A673 (cell line): Measurements from ENCODE around the gene BTBD16.

Source experiments
- EZH2 ChIP-seq: fragments of 200-600 bp; sonication (generic); IDR thresholded peaks from 2 replicates; pipeline ENCODE4 v1.6.1; 2017; ENCODE audit warnings: borderline replicate concordance, low read depth, mild to moderate bottlenecking, mixed read lengths, antibody characterized with exemption, low read length; ENCODE audit not compliant: poor library complexity, severe bottlenecking
- TF ChIP-seq, protein P1 (sequence below): fragments of 300-800, 200-600 bp; sonication (generic); conservative IDR thresholded peaks from 2 replicates; pipeline ENCODE4 v1.5.1; 2017; ENCODE audit warnings: low read depth, mild to moderate bottlenecking, antibody characterized with exemption, low read length, moderate library complexity, mixed read lengths

GRCh38 chr10:122379537-122379936 is 108.4 kb downstream of the BTBD16 start:
- no peak for TF ChIP-seq EZH2
- TF ChIP-seq, protein P1, sequence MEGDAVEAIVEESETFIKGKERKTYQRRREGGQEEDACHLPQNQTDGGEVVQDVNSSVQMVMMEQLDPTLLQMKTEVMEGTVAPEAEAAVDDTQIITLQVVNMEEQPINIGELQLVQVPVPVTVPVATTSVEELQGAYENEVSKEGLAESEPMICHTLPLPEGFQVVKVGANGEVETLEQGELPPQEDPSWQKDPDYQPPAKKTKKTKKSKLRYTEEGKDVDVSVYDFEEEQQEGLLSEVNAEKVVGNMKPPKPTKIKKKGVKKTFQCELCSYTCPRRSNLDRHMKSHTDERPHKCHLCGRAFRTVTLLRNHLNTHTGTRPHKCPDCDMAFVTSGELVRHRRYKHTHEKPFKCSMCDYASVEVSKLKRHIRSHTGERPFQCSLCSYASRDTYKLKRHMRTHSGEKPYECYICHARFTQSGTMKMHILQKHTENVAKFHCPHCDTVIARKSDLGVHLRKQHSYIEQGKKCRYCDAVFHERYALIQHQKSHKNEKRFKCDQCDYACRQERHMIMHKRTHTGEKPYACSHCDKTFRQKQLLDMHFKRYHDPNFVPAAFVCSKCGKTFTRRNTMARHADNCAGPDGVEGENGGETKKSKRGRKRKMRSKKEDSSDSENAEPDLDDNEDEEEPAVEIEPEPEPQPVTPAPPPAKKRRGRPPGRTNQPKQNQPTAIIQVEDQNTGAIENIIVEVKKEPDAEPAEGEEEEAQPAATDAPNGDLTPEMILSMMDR: no peak
